SK-N-SH (cell line): ENCODE data around the gene ANTKMT.

Experiments used
- CTCF ChIP-seq: fragments of 200-600 bp; sonication (generic); IDR thresholded peaks from 2 replicates; pipeline ENCODE4 v1.6.1; 2017; ENCODE audit warnings: antibody characterized with exemption, mild to moderate bottlenecking, moderate library complexity
- JUND ChIP-seq: IDR thresholded peaks from 2 replicates; pipeline ENCODE4 v1.4.0; 2012
- NFIC ChIP-seq: IDR thresholded peaks from 2 replicates; pipeline ENCODE4 v1.4.0; 2012; ENCODE audit warnings: borderline replicate concordance
- POLR2AphosphoS5 ChIP-seq: IDR thresholded peaks from 2 replicates; pipeline ENCODE4 v1.6.1; 2012; ENCODE audit warnings: low read depth, low read length
- RCOR1 ChIP-seq: fragments of 150-350 bp; IDR thresholded peaks from 2 replicates; pipeline ENCODE4 v1.6.1; 2017; ENCODE audit warnings: antibody characterized with exemption, low read length
- REST ChIP-seq: IDR thresholded peaks from 2 replicates; pipeline ENCODE4 v1.6.1; 2012; ENCODE audit warnings: mild to moderate bottlenecking, low read depth, low read length, moderate library complexity
- SMC3 ChIP-seq: IDR thresholded peaks from 2 replicates; pipeline ENCODE4 v1.6.1; 2012; ENCODE audit warnings: low read depth, low read length, improper control_type of control experiment
- TAF1 ChIP-seq: IDR thresholded peaks from 2 replicates; pipeline ENCODE4 v1.6.1; 2012; ENCODE audit warnings: low read depth, mild to moderate bottlenecking, low read length, moderate library complexity, borderline replicate concordance
- USF1 ChIP-seq: IDR thresholded peaks from 2 replicates; pipeline ENCODE4 v1.4.0; 2012; ENCODE audit warnings: low read depth, borderline replicate concordance

GRCh38 chr16:768428-768827 is 47.5 kb downstream of the ANTKMT start:
- TF ChIP-seq NFIC (no peak), CTCF (no peak), USF1 (no peak), POLR2AphosphoS5 (no peak), TAF1 (no peak), RCOR1 (no peak), REST (no peak), SMC3 (no peak), JUND (no peak)
